GM19324 (cell line): Measurements from ENCODE around the gene SELENOO.

Source experiments
- ATAC-seq: cut with Tn5 transposase; IDR thresholded peaks from one replicate; pipeline ENCODE4 v1.9.1; 2021; ENCODE audit warnings: mild to moderate bottlenecking, moderate library complexity; ENCODE audit not compliant: unreplicated experiment, low FRiP score

The SELENOO gene

DNA sequence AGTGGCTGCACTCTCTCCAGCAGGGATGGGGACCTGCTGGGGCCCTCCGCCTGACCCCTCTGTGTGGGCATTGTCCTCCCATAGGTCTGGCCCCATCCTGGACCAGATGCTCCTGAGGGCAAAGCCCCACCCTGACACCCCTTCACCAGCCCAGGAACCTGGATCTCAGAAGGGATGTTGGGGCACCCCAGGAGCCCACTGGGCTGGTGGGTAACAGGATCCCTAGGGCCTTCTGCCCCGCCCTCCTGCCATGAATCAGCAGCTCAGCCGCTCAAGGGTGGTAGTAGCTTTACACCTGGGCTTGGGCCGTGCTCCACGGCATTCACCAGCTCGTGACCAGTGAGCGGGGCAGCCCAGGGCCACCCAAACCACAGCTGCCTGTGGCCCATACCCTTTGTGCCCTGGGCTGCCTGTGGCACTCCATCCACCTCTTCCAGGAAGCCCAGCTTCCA is 61.7 kb downstream of the SELENOO start:
- no peak for ATAC-seq

DNA sequence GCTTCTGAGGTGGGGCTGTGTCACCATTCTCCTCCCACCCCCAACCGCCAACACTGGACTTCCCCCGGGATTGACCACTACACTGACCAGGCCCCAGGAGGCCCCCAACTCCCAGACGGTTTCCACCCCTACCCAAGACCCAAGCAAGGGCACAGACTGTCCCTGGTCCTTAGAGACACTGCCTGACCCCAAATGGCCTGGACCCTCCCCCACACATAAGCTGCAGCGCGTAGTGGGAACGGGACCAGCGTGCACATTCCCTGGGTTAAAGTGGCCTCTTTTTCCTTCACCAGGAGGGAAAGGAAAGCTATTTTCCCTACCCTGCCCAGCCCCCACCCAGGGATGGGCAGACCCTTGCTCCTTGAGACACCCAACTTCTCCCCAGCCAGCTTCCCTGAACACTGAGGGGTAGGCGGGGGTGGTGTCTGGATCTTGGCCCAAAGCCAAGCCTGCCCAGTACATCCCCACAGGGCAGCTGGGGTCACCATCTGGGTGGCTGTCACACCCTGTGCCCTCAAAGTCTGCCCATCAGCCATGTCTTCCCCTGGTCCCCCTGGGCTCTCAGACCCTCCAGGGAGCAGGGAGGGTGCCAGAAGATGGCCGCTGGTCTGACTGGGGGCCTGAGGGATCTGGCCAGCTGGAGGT is 62.3 kb downstream of the SELENOO start:
- ATAC-seq = no peak

DNA sequence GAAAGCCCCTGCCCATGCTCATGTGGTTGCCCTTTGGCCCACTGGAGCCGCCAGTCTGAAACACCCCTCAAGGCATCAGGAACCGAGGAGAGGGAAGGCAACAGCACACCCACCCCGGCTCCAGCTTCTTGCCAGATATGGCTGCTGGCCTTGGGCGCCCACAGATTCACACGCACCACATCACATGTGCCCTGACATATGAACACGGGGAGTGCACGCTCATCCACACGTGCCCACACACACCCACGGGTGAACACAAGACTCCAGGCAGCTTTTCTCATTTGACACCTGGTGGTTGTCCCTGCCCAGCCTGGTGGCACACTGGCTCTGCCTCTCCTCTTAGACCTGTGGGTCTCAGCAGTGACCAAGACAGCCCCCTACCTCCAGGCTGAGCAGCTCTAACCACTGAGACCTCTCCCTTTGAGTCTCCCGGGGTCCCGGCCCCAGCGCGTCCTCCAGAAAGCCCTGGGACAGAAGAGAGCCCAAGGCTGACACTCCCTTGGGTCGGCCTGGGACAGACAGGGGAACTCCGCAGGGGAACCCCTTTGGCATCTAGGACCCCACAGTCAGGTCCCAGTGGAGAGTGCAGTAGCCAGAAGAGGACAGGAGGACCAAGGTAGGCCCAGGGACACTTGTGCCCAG is 63.4 kb downstream of the SELENOO start:
- ATAC-seq = no peak

DNA sequence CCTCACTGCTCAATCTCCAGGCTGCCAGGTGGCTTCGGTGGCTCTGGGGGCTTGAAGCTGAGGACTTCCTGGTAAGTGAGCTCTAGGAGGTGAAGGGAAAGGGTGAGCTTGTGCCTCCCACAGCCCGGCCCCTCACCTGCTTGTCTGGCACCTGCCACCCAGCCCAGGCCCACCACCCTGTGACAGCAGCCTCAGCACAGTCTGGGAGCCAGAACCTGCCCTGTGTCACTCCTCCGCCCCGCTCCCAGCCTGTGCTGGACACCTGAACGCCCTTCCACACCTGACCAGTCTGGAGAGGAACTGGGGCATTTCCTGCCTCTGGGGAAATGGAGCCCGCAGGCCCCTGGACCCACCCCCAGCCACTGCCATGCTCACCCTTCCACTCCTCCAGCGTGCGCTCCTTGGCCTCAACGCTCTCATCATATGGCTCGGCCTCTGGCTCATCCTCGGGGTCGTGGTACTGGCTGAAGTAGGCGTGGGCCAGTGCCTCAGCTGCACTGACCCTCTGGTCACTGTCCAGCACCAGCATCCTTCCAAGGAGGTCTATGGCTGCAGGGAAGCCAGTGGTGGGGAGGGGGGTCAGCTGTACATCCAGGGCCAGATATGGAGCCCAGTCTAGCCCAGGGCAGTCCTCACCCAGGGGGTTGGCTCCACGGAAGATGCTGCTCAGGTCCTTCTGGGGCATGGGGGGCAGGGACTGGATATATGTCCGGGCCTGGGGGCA is 64.3 kb downstream of the SELENOO start:
- no peak for ATAC-seq

DNA sequence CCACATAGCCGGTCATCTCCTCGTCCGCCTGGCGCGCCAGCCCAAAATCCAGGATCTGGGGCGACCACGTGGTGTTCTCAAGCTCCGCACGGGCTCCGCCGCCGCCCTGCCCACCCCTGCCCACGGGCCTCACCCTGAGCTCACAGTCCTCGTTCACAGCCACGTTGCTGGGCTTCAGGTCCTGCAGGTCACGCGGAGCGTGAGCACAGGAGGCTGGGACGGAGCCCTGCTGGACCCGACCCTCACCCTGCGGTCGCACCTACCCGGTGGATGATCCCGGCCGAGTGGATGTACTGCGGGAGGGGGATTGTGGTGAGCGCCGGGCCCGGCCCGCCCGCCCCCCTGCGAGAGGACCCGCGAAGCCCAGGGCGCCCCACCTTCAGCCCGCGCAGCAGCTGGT is 66.2 kb downstream of the SELENOO start:
- ATAC-seq = no peak
